D721Med (cell line): ENCODE measurements around the gene TMEM198.
A peak's percentile ranks its signal among the peaks of the same experiment; 100 is the strongest.

Experiments
- DNase-seq: peaks from one replicate; pipeline ENCODE4 v3.0.0; 2011; ENCODE audit warnings: low spot score; ENCODE audit not compliant: insufficient read length
- FAIRE-seq: peaks from 2 replicates; lab custom pipeline; 2011; peaks lifted over from hg19 to GRCh38; lab: Jason Lieb, UNC
- CTCF ChIP-seq: IDR thresholded peaks from 2 replicates; pipeline ENCODE4 v1.5.1; 2012; ENCODE audit warnings: mild to moderate bottlenecking, control low read depth; ENCODE audit not compliant: insufficient read depth; ENCODE audit errors: missing control alignments

TMEM198 gene

GRCh38 chr2:219578811-219579613, 35.2 kb downstream of the TMEM198 start:
- FAIRE-seq: no peak
- no peak for TF ChIP-seq CTCF
- no peak for DNase-seq

DNA sequence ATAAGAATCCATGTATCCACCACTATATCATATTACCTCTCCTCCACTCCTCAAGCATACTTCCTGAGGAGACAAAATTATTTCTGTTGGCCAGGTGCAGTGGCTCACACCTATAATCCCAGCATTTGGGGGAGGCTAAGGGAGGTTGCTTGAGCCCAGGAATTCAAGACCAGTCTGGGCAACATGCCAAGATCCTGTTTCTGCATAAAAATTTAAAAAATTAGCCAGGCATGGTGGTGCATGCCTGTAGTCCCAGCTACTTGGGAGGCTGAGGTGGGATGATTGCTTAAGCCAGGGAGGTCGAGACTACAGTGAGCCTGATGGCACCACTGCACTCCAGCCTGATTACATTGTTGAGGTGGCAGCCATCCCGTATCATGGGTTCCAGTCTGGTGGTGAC, 37.5 kb downstream of the TMEM198 start:
- no peak for DNase-seq
- FAIRE-seq: no peak
- no peak for TF ChIP-seq CTCF

DNA sequence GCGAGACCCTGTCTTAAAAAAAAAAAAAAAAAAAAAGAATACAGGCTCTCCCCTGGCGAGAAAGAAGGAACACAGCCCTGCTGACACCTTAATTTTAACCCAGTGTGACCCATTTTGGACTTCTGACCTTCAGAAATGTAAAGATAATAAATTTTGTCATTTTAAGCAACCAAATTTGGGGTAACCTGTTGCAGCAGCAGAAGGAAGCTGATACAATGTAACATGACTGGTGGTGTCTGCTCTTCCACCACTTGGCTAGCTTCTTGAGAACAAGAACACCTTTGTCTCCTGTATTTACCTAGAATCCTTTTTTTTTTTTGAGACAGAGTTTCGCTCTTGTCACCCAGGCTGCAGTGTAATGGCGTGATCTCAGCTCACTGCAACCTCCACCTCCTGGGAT, 47.3 kb downstream of the TMEM198 start:
- FAIRE-seq (no peak), DNase-seq (no peak)
- TF ChIP-seq CTCF: no peak

GRCh38 chr2:219592736-219593135, 48.9 kb downstream of the TMEM198 start:
- TF ChIP-seq CTCF: no peak
- DNase-seq (no peak), FAIRE-seq (no peak)

DNA sequence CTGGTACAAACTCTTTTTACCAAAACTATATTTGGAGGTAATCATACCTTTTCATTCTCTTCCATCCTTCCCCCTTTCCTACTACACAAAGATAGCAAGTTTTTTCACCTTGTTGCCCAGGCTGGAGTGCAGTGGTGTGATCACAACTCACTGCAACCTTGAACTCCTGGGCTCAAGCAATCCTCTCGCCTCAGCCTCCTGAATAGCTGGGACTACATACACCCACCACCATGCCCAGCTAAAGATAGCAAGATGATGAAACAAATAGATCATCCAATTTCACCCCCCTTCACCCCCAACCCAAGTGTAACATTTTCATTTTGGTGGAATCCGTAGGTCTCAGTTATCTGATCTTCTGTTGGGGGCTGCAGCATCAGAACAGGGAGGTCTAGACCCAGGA, 49.3 kb downstream of the TMEM198 start:
- TF ChIP-seq CTCF: no peak
- DNase-seq (no peak), FAIRE-seq (no peak)

DNA sequence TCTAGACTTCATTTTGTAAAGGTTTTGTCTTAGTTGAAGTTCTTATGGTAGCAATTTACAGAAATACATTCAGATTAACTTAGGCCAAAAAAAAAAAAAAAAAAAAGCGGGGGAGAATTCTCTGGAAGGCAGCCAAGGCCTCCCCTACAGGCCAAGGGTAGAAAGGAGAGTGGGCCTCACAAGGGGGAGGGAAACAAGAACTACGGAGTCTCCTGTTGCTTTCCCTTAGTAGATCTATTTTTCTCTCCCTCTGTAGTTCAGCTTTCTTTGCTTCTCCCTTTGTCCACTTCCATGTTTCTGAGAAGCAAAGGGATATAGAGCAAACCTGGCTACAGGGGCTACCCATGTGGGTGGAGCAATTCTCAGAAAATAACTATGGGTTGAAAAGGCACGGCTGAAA, 51.4 kb downstream of the TMEM198 start:
- FAIRE-seq: no peak
- TF ChIP-seq CTCF: no peak
- DNase-seq: no peak

DNA sequence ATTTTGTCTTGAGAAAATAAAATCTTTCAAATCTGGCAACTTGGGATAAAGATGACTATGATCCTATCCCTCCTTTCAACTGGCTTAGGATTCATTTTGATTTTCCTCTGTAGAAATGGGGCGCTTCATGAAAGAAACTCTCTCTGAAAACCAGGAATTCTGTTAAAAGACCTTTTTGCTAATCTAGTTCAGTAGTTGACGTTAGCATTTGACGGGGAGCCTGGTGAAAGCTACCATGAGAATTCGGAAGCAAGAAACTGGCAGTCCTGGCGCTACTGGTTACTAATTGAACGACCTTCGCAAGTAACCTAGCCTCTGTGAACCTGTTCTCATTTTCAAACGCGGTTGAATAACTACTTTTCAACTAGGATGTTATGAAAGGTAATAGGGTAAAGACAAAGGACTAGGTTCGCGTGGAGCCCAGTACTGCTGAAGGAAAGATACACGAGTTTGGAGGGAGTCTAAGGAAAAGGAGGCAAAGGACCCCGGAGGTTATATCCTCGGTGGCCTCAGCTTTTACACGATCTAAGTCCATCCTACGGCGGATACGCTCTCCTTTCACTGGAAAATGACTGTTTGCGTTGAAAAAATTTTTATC, 53.2 kb downstream of the TMEM198 start:
- peak; percentile 51 for FAIRE-seq

More for the DNA sequence above, 53.2 kb downstream of the TMEM198 start:
- DNase-seq: no peak
- TF ChIP-seq CTCF: no peak
